Mucosa of rectum (tissue), 2 donors: ENCODE measurements around the gene UGT1A9.
"Not testable (repeated sequence)": the region's sequence is repeated elsewhere in the genome, so short reads cannot be mapped to it uniquely, and the experiment has no call there.

Source experiments
- H3K27ac ChIP-seq, 2 donors: one replicate each; pipeline ENCODE4 v1.7.0; 2013; ENCODE audit warnings: inconsistent platforms in 2 of 2, low read depth in 2 of 2, low read length in 2 of 2
- H3K27me3 ChIP-seq, 2 donors: one replicate each; pipeline ENCODE4 v1.7.0; 2013; ENCODE audit warnings: low read length in 2 of 2; ENCODE audit not compliant: control insufficient read depth in 2 of 2, insufficient read depth in 2 of 2
- H3K36me3 ChIP-seq, 2 donors: one replicate each; pipeline ENCODE4 v1.7.0; 2013; ENCODE audit warnings: low read length in 2 of 2; ENCODE audit not compliant: control insufficient read depth in 2 of 2, insufficient read depth in 2 of 2
- H3K4me1 ChIP-seq, 2 donors: one replicate each; pipeline ENCODE4 v1.7.0; 2013; ENCODE audit warnings: low read length in 2 of 2, mild to moderate bottlenecking in 1 of 2; ENCODE audit not compliant: control insufficient read depth in 2 of 2, insufficient read depth in 2 of 2
- H3K4me3 ChIP-seq, 2 donors: one replicate each; pipeline ENCODE4 v1.7.0; 2013; ENCODE audit warnings: low read length in 2 of 2
- H3K9ac ChIP-seq, 2 donors: one replicate each; pipeline ENCODE4 v1.7.0; 2013; ENCODE audit warnings: low read length in 2 of 2, low read depth in 1 of 2, mild to moderate bottlenecking in 1 of 2
- H3K9me3 ChIP-seq, 2 donors: one replicate each; pipeline ENCODE4 v1.7.0; 2013; ENCODE audit warnings: low read length in 2 of 2; ENCODE audit not compliant: control insufficient read depth in 2 of 2
- donor health status: healthy.
- donor health status: Normal muscosa, but diverticular disease.

The UGT1A9 gene

DNA sequence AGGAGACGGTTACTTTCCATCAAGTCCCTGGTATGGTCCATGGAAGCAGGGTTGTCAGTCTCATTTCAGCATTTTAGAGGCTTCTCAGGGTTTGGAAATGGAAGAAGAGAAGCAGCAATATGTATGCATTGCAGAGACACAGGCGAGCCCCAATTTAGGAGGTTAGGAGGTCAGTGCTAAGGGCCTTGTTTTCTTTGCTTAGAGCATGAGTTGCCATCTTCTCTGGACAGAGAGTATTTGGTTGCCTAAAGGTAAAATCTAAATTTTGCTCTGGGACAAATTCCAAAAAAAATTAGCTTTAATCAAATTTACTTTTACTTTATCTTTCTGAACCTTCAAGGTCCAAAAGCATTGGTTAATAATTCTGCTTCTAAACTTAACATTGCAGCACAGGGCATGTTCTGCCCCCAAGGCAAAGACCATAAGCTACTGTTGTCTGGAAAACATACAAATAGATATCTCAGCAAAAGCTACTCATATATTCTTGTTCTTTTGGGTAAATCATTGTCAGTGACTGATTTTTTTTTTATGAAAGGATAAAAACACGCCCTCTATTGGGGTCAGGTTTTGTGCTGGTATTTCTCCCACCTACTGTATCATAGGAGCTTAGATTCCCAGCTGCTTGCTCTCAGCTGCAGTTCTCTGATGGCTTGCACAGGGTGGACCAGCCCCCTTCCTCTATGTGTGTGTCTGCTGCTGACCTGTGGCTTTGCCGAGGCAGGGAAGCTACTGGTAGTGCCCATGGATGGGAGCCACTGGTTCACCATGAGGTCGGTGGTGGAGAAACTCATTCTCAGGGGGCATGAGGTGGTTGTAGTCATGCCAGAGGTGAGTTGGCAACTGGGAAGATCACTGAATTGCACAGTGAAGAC is at the start of gene UGT1A9:
Gene UGT1A9 (plus strand): TSS at position 609 of the 872 bp plus-strand sequence. CDS start 37 bp downstream, at position 646.
- H3K27ac ChIP-seq = no peak within 1 kb of the TSS

DNA sequence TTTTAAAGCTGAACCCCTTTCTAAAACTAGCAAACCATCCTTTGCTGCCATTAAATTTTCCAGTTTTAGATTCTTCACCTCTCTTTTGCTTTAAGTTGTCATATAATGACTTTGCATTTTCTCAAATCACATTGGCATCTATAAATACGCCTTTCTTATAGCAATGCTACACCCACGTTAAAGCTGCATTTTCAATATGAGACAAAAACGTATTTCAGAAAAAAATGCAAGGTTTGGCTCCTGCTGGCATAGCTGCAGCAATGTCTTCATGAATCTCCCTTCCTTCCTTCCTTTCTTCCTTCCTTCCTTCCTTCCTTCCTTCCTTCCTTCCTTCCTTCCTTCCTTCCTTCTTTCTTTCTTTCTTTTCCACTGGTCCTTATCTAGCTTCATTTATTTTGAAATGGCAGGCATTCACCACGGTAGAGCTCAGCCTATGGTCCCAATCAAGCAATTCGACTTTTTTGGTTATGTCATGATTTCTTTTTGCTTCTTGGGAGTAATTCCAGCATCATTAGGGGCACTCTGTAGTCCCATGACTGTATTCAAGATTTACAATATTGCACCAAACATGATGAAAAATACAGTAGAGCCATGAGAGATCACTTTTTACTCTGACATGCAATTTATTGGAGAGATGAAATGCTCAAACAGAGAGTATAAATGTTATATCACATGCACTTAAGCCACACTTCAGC is 44.2 kb upstream of the UGT1A9 start:
- no peaks in the 10 kb centered on the region for H3K36me3 ChIP-seq
- H3K9me3 ChIP-seq = peaks cover 3 to 5% of the 10 kb centered on the region in 2 donors

More for the DNA sequence above, at the start of gene UGT1A9:
- Histone ChIP-seq H3K9me3 (no peaks in the 10 kb centered on the region), H3K4me1 (no peaks in the 10 kb centered on the region), H3K4me3 (no peak within 1 kb of the TSS), H3K9ac (no peak within 1 kb of the TSS), H3K36me3 (no peaks in the 10 kb centered on the region), H3K27me3 (no peaks in the 10 kb centered on the region)

DNA sequence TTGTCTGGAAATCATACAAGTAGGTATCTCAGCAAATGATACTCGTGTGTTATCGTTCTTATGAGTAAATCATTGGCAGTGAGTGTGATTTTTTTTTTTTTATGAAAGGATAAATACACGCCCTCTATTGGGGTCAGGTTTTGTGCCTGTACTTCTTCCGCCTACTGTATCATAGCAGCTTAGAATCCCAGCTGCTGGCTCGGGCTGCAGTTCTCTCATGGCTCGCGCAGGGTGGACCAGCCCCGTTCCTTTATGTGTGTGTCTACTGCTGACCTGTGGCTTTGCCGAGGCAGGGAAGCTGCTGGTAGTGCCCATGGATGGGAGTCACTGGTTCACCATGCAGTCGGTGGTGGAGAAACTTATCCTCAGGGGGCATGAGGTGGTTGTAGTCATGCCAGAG is 35.4 kb upstream of the UGT1A9 start, which contains the start of gene UGT1A10:
Gene UGT1A10 (plus strand): TSS at position 143 of the 400 bp plus-strand sequence. CDS start 75 bp downstream, at position 218.
- H3K9me3 ChIP-seq = not testable (repeated sequence)

More for the DNA sequence above, 44.2 kb upstream of the UGT1A9 start:
- no peak overlapping the region for H3K4me3 ChIP-seq
- H3K4me1 ChIP-seq = no peaks in the 10 kb centered on the region
- H3K27ac ChIP-seq = no peak overlapping the region
- H3K9ac ChIP-seq = no peak overlapping the region
- no peaks in the 10 kb centered on the region for H3K27me3 ChIP-seq

DNA sequence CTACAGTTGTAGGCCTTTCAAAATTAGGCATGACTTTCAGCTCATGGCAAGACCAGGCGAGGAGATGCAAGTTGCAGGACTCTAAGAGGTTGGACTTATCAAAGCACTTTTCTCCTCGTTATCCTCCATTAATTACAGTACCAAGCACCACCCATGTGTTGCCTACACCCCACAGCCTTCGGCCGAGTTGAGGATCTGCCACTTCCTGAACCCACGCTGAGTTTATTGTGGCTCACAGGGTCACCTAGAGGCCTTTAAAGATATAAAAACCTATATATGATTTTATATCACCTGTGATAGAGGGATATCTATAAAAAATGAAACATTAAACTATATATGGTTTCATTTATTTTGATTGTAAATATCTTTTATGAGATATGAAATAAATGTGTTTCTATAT is 32.9 kb upstream of the UGT1A9 start:
- H3K4me1 ChIP-seq = peaks cover 0 to 3% of the 10 kb centered on the region in 2 donors
- no peaks in the 10 kb centered on the region for H3K9me3 ChIP-seq
- H3K27ac ChIP-seq = peak overlapping the region; percentile 32 to 34
- peak overlapping the region; percentile 31 to 76 for H3K4me3 ChIP-seq
- H3K27me3 ChIP-seq = no peaks in the 10 kb centered on the region
- no peaks in the 10 kb centered on the region for H3K36me3 ChIP-seq
- no peak overlapping the region for H3K9ac ChIP-seq

More for the DNA sequence above, 35.4 kb upstream of the UGT1A9 start, which contains the start of gene UGT1A10:
- H3K9ac ChIP-seq = peak within 1 kb of the TSS; percentile 56
- not testable (repeated sequence) for H3K27me3 ChIP-seq, H3K4me1 ChIP-seq, H3K36me3 ChIP-seq
- peak within 1 kb of the TSS; percentile 67 to 71 for H3K27ac ChIP-seq
- peak within 1 kb of the TSS; percentile 58 to 76 for H3K4me3 ChIP-seq

DNA sequence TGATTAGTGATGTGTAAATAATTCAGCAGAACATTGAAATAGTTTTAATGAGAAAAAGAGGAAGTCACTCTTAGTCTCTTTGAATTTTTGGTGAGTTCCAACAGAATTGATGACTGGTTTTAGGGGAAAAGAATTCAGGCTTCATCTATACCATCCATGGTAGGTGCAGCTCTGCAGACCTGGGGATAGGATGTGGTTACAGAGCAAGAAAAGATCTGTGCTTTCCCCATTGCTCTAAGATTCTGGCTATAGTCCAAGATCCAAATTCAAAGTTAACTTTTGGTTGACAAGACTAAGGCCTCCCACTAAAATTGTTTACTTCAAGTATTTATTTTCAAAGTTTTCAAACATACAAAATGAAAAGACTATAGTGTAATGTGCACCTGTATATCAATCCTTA is 31.8 kb upstream of the UGT1A9 start:
- no peak overlapping the region for H3K9ac ChIP-seq

DNA sequence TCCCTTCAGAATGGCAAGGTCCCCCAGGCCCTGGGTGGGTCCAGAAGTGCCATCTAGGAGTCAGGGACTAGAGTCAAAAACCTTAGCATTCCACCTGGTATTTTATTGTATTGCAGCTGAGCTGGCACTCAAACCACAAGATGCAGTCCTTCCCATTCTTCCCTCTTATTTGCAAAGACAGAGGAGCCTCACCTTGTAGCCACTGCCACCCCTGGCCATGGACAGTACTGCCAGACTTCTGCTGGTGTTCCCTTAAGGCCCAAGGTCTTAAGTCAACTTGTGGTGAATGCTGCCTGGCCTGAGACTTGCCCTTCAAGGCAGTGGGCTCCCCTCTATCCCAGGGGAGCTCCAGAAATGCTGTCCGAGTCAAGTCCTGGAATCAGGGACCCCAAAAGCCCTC is 28.6 kb upstream of the UGT1A9 start:
- H3K4me3 ChIP-seq = no peak overlapping the region
- no peaks in the 10 kb centered on the region for H3K27me3 ChIP-seq

More for the DNA sequence above, 31.8 kb upstream of the UGT1A9 start:
- Histone ChIP-seq H3K9me3 (no peaks in the 10 kb centered on the region), H3K36me3 (no peaks in the 10 kb centered on the region), H3K27ac (no peak overlapping the region), H3K4me1 (peaks cover 0 to 3% of the 10 kb centered on the region in 2 donors), H3K27me3 (no peaks in the 10 kb centered on the region), H3K4me3 (peak overlapping the region in 1 of 2 donors; percentile 32)

DNA sequence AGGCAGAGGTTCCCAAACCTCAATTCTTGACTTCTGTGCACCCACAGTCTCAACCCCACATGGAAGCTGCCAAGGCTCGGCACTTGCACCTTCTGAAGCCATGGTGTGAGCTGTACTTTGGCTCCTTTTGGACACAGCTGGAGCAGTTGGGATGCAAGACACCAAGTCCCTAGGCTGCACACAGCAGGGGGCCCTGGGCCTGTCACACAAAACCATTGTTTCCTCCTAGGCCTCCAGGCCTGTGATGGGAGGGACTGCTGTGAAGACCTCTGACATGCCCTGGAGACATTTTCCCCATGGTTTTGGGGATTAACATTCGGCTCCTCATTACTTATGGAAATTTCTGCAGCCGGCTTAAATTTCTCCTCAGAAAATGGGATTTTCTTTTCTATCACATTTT is 25.7 kb upstream of the UGT1A9 start:
- H3K27me3 ChIP-seq, H3K9me3 ChIP-seq, H3K4me1 ChIP-seq, H3K36me3 ChIP-seq, H3K27ac ChIP-seq, H3K4me3 ChIP-seq, H3K9ac ChIP-seq: not testable (repeated sequence)

More for the DNA sequence above, 28.6 kb upstream of the UGT1A9 start:
- Histone ChIP-seq H3K36me3 (peaks cover 0 to 2% of the 10 kb centered on the region in 2 donors), H3K4me1 (peaks cover 0 to 3% of the 10 kb centered on the region in 2 donors), H3K27ac (no peak overlapping the region), H3K9ac (no peak overlapping the region), H3K9me3 (peaks cover 2 to 4% of the 10 kb centered on the region in 2 donors)

DNA sequence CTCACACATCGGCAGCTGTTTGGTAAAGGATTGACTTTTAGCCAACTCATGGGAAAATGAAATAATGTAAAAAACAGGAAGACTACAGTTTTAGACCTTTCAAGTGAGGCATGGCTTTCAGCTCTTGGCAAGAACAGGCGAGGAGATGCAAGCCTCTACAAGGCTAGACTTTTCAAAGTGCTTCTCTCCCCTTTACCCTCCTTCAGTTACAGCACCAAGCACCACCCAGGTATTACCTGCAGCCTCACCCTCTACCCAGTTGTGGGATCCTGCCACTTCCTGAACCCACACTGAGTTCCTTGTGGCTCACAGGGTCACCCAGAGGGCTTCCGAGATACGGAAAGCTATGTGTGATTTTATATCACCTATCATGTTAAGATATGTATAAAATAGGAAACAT is 20.7 kb upstream of the UGT1A9 start:
- H3K36me3 ChIP-seq = no peaks in the 10 kb centered on the region
- H3K27ac ChIP-seq = peak overlapping the region in 1 of 2 donors; percentile 25
- H3K4me1 ChIP-seq = no peaks in the 10 kb centered on the region
- H3K27me3 ChIP-seq = no peaks in the 10 kb centered on the region
- no peak overlapping the region for H3K9ac ChIP-seq
- no peak overlapping the region for H3K4me3 ChIP-seq
- peaks cover 0 to under 1% of the 10 kb centered on the region in 2 donors for H3K9me3 ChIP-seq

DNA sequence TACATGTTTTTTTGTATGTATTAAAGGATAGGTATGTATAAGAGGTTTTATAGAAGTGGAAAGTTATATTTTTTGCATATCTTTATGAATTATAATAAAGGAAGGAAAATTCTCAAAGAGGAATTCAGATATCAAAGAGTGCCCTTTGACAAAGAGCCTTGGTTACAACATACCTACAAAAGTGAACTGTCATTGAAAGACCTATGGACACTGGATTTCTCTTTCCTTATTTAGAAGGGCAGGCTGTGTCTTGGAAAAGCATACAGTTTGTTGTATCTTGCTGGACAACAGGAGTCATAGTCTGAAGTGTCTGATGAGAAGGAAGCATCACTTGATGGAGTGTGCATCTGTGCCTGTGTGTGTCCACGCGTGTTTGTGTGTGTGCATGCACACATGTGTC is 20.3 kb upstream of the UGT1A9 start:
- H3K36me3 ChIP-seq = no peaks in the 10 kb centered on the region
- no peak overlapping the region for H3K9ac ChIP-seq
- no peak overlapping the region for H3K4me3 ChIP-seq
- no peak overlapping the region for H3K27ac ChIP-seq
- no peaks in the 10 kb centered on the region for H3K27me3 ChIP-seq
- no peaks in the 10 kb centered on the region for H3K4me1 ChIP-seq
- no peaks in the 10 kb centered on the region for H3K9me3 ChIP-seq

DNA sequence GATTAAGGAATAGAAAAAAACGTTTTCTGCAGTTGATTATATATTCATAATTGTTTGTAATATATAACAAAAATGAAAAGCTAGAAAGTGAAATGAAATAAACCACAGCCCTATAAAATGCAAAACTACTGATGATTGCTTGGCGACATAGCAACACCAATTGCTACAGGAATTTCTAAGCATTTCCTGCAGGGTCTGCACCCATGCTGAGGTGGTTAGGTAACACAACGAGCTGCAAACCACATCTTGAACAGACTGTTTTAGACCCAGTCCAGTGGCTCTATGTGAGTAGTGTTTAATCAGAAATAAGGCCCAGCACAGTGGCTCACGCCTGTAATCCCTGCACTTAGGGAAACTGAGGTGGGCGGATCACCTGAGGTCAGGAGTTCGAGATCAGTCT is 17.2 kb upstream of the UGT1A9 start:
- Histone ChIP-seq H3K4me1 (no peaks in the 10 kb centered on the region), H3K36me3 (no peaks in the 10 kb centered on the region), H3K27me3 (no peaks in the 10 kb centered on the region), H3K4me3 (no peak overlapping the region), H3K9me3 (no peaks in the 10 kb centered on the region), H3K27ac (no peak overlapping the region), H3K9ac (no peak overlapping the region)
